NCI-H748 treated with DMSO at 0.1 percent for 48 hours (cell line): ENCODE results near the gene CCDC80.
"Not testable (repeated sequence)": the region's sequence is repeated elsewhere in the genome, so short reads cannot be mapped to it uniquely, and the experiment has no call there.

ENCODE experiments used
- DNase-seq: peaks from one replicate; lab custom pipeline; 2025; lab: John Stamatoyannopoulos, UW

The CCDC80 gene

GRCh38 chr3:112585782-112586181, 55.2 kb downstream of the CCDC80 start:
- no peak for DNase-seq

DNA sequence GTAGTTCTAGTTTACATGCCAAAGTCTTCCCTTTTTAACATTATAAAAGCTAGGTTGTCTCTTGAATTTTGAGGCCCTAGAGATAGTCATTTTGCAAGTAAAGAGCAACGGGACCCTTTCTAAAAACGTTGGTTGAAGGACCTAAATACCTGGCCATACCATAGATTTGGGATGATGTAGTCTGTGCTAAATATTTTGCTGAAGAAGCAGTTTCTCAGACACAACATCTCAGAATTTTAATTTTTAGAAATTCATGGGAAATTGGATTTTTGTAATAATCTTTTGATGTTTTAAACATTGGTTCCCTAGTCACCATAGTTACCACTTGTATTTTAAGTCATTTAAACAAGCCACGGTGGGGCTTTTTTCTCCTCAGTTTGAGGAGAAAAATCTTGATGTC, 57.8 kb downstream of the CCDC80 start:
- no peak for DNase-seq

DNA sequence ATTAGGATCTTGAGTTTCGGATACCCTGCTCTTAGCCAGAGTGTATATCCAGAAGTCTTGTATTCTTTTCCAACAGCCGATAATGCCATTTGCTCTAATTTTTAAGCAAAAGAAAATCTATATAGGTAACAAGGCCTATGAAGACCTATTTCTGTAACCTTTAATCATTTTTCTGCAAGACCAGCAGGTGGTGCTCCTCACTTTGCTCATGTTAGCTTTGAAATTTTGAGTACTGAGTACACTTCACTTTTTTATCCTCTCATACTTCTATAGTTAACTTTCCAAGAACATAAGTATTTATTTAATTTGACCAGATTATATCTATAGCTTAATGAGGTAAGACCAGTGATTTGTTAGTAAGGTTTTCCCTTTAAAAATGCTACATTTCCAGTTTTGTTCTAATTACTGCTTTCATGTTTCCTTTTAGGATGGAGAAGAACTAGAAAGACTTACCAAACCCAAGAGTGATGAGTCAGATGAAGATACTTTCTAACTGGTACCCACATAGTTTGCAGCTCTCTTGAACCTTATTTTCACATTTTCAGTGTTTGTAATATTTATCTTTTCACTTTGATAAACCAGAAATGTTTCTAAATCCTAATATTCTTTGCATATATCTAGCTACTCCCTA, 58.6 kb downstream of the CCDC80 start:
- peak; percentile 10 for DNase-seq

- no peak for DNase-seq
These were observed 61.2 kb downstream of the CCDC80 start for GRCh38 chr3:112579697-112580096.

GRCh38 chr3:112579232-112579631, 61.7 kb downstream of the CCDC80 start:
- DNase-seq = no peak

DNA sequence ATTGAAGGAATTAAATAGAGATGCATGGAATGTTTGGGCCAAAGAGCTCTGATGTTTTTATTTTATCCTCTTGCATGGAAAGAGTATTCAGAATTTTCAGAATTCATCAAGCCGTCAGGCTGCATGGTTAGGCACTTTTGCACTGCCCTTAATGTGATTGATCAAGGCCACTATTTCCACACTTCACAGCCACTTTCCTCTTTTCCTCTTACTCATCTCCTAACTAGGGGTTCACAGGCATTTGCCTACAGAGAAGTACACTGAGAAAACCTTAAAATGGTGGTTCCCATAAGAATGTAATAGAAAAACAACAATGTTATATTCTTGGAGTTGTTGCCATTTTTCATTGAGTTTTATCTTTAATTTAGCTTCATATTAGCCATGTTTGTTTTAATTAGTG, 68.2 kb downstream of the CCDC80 start:
- DNase-seq = no peak

GRCh38 chr3:112569265-112569664, 71.7 kb downstream of the CCDC80 start:
- DNase-seq = no peak

GRCh38 chr3:112568642-112569041, 72.3 kb downstream of the CCDC80 start:
- DNase-seq = no peak

GRCh38 chr3:112564940-112565305, 76.0 kb downstream of the CCDC80 start:
- no peak for DNase-seq

GRCh38 chr3:112564247-112564939, 76.5 kb downstream of the CCDC80 start:
- DNase-seq = not testable (repeated sequence)

GRCh38 chr3:112561734-112562529, 79.0 kb downstream of the CCDC80 start, which contains the start of the genes ATG3 and SLC35A5:
ATG3 (minus strand) TSS chr3:112561962; CDS start chr3:112561528, 434 bp downstream.
SLC35A5 (plus strand) TSS chr3:112562045; CDS start chr3:112563404, 1,359 bp downstream.
- DNase-seq = peak; percentile 89

DNA sequence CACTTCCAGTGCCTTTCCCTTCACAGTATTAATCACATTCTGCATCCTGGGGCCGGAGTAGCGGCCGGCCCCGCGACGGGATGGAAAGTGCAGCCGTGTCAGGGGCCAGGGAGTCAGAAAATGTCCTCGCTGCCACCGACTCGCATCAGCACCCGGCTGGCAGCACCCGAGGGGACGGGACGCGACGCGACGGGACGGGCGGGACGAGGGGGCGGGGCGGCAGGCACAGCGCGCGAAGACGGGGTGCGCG, 79.5 kb downstream of the CCDC80 start:
- DNase-seq = peak; percentile 34

DNA sequence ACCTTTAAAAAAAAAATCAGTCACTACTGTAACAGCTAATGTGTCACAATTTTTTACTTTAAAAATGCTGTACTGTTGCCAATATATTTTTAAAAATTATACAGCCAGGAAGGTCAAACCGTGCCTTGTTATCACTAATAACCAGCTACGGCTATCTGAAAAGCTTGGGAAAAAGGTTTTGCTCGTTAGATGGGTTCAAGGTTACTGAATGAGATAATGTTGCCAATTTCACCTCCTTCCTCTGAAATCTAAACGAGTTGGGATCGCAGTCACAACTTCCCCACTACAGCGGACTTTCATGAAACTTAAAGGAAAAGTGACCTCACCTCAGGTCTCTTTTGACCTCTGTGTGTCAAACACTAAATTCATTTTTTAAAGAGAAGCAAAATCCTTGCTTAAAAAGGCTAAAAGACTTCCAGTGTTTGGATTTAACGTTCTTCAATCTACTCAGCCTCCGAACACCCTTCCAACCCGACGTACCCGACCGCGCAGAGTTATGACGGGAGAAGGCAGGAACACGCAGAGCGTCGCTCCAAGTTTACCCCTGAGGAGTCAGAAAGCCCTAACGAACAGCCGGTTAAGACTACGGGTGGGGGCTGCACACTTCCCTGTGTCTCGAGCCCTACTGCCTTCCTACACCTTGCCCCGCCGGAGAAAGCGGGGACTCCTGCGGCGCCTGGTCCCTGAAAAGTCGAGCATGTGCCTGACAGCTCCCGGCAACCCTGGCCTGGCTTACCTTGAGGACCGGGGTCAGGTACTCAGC, 80.0 kb downstream of the CCDC80 start:
- peak; percentile 36 for DNase-seq

DNA sequence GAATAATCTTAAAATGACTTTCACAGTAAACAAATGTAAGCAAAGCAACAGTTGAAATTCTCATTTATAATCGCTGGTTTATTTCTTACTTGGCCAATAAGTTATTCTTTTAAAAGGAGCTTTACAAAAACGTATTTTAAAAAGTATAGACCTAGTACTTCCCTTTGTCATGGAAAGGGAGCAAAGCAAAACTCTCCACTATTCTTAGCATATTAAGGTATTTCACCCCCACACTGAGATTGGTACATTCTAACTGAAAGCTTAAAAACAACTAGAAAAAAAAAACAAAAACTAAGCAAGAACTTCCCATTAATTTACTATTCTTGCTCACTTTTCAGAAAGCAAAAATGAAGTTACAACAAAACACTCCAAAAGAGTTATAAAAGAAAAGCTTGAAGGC, 80.6 kb downstream of the CCDC80 start:
- no peak for DNase-seq

DNA sequence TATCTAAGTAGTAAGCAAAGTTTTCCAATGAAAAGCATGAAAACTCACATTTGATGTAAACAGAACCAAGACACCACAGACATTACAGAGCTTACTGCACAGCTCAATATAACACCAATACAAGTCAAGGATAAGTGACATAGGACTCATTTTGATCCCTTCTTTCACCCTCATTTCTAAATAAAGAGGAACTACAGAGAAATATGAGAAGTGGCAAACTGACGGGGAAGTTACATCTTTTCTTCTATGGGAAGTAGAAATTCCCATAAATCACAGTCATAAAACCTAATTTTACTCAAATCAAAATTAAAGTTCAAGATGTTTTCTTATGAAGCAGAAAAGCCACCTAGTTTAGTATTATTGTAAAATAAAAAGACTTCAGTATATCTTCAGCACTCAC, 83.0 kb downstream of the CCDC80 start:
- DNase-seq = no peak

- no peak for DNase-seq
These were observed 85.3 kb downstream of the CCDC80 start for GRCh38 chr3:112555535-112556170.

DNA sequence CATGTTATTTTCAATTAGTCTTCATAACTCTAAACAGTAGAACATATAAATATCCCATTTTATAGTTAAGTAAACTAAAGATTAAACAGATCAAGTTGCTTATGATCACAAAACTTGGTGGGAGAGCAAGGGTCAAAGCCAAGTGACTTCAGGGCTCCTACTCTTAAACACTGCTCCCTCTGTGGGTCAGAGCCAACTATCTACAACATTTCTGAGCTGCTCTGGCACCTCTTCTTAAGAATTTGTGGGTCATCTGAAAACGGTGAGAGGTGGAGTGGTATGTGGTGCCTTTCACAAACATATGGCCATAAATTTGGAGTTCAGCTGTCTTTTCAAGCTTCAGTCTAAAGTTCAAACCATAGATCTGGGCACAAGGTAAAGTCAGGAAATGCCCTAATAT, 90.1 kb downstream of the CCDC80 start:
- no peak for DNase-seq
